ENCODE results near the gene KIAA1191.

The KIAA1191 gene

DNA sequence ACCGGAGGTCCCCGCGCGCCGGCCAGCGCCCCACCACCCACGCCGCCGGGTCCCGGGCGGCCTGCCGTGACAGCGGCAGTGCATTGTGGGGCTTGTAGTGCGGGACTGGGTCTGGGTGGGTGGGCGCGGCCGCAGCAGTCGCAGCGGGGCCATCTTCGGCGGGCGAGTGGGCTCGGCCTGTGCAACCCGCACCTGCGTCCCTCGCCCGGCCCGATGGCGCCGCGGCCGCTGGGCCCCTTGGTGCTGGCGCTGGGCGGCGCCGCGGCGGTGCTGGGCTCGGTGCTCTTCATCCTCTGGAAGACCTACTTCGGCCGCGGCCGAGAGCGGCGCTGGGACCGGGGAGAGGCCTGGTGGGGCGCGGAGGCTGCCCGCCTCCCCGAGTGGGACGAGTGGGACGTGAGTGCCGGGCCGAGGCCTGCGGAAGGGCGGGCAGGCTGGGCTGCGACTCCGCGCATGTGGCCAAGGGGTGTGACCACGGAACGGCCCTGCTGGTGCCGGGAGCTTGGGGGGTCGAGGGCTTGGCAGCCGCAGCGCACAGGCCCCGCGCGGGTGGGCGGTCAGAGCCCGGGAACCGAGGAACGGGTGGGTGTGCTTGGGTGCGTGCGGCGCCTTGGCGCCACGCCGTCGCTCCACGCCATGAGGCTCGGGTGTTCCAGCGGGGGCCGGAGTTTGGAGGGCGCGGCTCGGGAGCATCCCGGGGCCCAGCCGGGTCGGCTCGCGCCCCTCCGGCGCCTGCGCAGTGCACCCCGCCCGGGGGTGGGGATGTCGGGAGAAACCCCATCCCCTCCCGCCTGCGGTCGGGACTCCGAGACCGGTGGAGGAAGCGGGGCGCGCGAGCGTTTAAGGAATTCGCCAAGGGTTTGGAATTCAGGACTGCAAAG lies 4.0 kb upstream of the KIAA1191 start, which contains the start of gene ARL10:
Gene ARL10 (plus strand): TSS at position 137 of the 881 bp plus-strand sequence. CDS start 77 bp downstream, at position 214.
- no peak for TF ChIP-seq CTCF (conservative IDR thresholded peaks at IDR 0.05; ENCODE audit: control insufficient read depth, insufficient read depth, low read depth, low read length)
- peak; percentile 46 for DNase-seq (ENCODE audit: low read depth)
- peak within 1 kb of the TSS; percentile 57 for H3K4me3 ChIP-seq (ENCODE audit: control insufficient read depth, low read depth, low read length)

GRCh38 chr5:176364765-176365350 lies 3.3 kb upstream of the KIAA1191 start:
- peak; percentile 20 for DNase-seq (ENCODE audit: low read depth)
- TF ChIP-seq CTCF (conservative IDR thresholded peaks at IDR 0.05; ENCODE audit: control insufficient read depth, insufficient read depth, low read depth, low read length), result no peak
- H3K4me3 ChIP-seq (ENCODE audit: control insufficient read depth, low read depth, low read length), result peak overlapping the region; percentile 57

- H3K4me3 ChIP-seq (ENCODE audit: control insufficient read depth, low read depth, low read length), result peak overlapping the region; percentile 94
- no peak for DNase-seq (ENCODE audit: low read depth)
- no peak for TF ChIP-seq CTCF (conservative IDR thresholded peaks at IDR 0.05; ENCODE audit: control insufficient read depth, insufficient read depth, low read depth, low read length)
Observed at GRCh38 chr5:176362233-176362490, 598 bp upstream of the KIAA1191 start.

DNA sequence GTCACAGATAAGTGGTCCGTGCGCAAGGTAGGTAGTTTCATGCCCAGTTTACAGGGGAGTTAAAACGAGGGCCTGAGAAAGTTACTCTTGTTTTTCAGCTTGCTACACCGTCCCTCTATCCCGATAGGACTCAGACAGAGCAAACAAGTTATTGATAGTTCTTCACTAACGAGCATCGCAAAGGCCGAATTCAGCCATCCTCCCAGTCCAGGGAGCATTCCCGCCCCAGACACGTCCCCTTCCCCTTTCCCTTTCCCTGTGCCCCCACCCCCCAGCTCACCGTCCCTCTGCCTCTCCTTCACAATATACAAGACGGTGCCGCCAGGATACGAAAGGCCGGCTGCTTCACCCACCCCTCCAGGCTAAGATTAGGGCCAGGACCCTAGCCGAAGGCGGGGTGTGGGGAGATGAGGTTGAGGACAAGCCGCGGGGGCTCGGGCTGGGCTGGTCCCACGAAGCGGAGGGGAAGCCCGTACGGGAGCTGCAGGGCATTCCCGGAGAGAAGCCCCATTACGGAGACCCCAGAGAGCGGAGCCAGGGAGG lies 599 bp downstream of the KIAA1191 start:
- TF ChIP-seq CTCF (conservative IDR thresholded peaks at IDR 0.05; ENCODE audit: control insufficient read depth, insufficient read depth, low read depth, low read length), result no peak
- peak; percentile 15 for DNase-seq (ENCODE audit: low read depth)
- peak overlapping the region; percentile 94 for H3K4me3 ChIP-seq (ENCODE audit: control insufficient read depth, low read depth, low read length)

DNA sequence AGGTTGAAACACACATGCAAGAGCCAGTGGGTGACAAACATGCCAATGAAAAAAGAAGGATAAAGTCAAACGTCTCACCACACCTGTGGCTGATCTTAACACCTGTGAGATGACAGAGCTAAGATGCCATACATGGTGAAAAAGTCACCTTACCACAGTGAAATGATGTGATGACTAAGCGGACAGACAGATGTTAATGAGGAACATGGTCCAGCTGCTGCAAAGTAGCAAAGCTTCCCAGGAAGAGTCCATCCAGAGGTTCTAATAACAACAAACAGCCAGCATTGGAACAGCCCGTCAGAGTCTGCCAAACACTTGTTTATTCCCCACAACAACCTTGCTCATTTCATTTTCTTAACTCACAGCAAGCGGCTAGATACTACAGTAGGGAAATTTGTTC lies 1.9 kb downstream of the KIAA1191 start:
- TF ChIP-seq CTCF (conservative IDR thresholded peaks at IDR 0.05; ENCODE audit: control insufficient read depth, insufficient read depth, low read depth, low read length), result no peak
- H3K4me3 ChIP-seq (ENCODE audit: control insufficient read depth, low read depth, low read length), result no peak overlapping the region
- peak; percentile 62 for DNase-seq (ENCODE audit: low read depth)

- no peak for TF ChIP-seq CTCF (conservative IDR thresholded peaks at IDR 0.05; ENCODE audit: control insufficient read depth, insufficient read depth, low read depth, low read length)
- DNase-seq (ENCODE audit: low read depth), result no peak
- no peak overlapping the region for H3K4me3 ChIP-seq (ENCODE audit: control insufficient read depth, low read depth, low read length)
Observed at GRCh38 chr5:176356179-176356566, 5.4 kb downstream of the KIAA1191 start.
